Measurements from ENCODE around the gene MAGOHB. TPM values are rescaled to one million over a fixed set of nuclear protein-coding genes. Genes with fewer than 3 reads are reported as not detected.

The MAGOHB gene
- total RNA-seq, 3 donors from 2014 or later = 10.9 to 34.1 (median 17.4) TPM

DNA sequence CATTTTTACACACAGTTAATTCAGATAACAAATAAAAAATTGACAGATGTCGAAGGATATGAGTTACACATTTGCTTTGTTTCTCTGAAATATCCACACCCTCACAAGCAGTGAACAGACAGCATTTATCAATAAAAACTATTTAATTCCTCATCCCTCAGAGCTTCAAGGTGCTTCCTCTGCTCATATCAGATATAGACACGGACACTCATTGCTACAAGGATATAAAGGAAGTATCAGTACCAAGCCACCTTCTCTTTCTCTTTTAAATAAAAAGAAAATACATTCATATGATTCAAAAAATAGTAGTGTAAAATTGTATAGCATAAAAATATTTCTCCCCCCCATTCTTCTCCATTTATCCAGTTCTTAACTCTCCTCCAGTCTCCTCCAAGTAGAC is 21.9 kb upstream of the MAGOHB start:
- intact Hi-C loops (cut with DNase I; ENCODE audit: low total_unique reads) = no loop called here
- H3K36me3 ChIP-seq = no peaks in the 10 kb centered on the region
- TF ChIP-seq POLR2A (IDR thresholded peaks at IDR 0.05) (no peak), POLR2AphosphoS5 (IDR thresholded peaks at IDR 0.05) (no peak)
- TF ChIP-seq, protein P1, sequence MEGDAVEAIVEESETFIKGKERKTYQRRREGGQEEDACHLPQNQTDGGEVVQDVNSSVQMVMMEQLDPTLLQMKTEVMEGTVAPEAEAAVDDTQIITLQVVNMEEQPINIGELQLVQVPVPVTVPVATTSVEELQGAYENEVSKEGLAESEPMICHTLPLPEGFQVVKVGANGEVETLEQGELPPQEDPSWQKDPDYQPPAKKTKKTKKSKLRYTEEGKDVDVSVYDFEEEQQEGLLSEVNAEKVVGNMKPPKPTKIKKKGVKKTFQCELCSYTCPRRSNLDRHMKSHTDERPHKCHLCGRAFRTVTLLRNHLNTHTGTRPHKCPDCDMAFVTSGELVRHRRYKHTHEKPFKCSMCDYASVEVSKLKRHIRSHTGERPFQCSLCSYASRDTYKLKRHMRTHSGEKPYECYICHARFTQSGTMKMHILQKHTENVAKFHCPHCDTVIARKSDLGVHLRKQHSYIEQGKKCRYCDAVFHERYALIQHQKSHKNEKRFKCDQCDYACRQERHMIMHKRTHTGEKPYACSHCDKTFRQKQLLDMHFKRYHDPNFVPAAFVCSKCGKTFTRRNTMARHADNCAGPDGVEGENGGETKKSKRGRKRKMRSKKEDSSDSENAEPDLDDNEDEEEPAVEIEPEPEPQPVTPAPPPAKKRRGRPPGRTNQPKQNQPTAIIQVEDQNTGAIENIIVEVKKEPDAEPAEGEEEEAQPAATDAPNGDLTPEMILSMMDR (IDR thresholded peaks at IDR 0.05) = no peak
- H3K4me3 ChIP-seq = no peak overlapping the region
- no peaks in the 10 kb centered on the region for H3K9me3 ChIP-seq
- no peaks in the 10 kb centered on the region for H3K27me3 ChIP-seq
- H3K4me1 ChIP-seq = no peaks in the 10 kb centered on the region
- no peak overlapping the region for H3K27ac ChIP-seq
- no peak for DNase-seq (ENCODE audit: low spot score in 2 of 2)

DNA sequence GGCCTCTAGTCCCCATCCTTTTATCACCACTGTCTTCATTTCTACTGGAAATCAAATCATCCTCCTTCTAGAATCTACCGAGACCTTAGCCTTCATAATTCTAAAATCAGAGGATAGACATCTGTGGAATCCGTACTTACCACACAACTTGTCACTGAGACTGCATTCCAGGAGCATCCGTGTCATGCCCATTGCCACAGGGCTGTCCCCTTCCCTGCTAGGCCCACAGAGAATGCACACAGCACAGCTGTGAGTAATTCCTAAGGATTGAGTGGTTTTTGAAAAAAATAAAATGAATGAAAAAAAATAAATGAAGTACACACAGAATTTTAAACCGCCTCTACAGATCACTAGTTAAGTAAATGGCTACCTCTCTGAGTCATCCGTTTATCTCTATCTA is 21.0 kb upstream of the MAGOHB start:
- DNase-seq (ENCODE audit: low spot score in 2 of 2) = no peak
- no peaks in the 10 kb centered on the region for H3K9me3 ChIP-seq
- intact Hi-C loops (cut with DNase I; ENCODE audit: low total_unique reads) = no loop called here
- H3K27me3 ChIP-seq = no peaks in the 10 kb centered on the region
- H3K36me3 ChIP-seq = no peaks in the 10 kb centered on the region
- no peak overlapping the region for H3K27ac ChIP-seq
- no peak overlapping the region for H3K4me3 ChIP-seq
- no peaks in the 10 kb centered on the region for H3K4me1 ChIP-seq
- no peak for TF ChIP-seq POLR2A (IDR thresholded peaks at IDR 0.05)

DNA sequence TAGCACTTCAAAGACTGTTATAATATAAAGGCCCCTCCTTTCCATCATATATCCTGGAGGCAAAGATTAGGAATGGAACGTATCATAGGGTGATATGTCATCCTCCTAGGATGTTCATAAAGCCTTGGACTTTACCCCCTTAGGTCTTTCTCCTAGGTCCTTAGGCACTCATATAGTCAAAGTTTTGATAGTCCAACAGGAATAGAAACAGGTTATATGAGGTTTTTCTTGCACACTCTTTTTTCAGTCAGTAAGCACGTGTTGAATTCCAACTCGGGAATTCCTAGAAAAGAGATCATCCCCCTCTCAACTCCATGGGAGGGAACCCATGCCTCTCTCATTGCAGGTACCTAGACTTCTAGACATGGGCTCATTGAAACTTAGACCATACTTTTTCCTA is 20.1 kb upstream of the MAGOHB start:
- Histone ChIP-seq H3K27me3 (no peaks in the 10 kb centered on the region), H3K4me1 (no peaks in the 10 kb centered on the region), H3K4me3 (no peak overlapping the region), H3K36me3 (no peaks in the 10 kb centered on the region), H3K9me3 (no peaks in the 10 kb centered on the region), H3K27ac (no peak overlapping the region)
- DNase-seq (ENCODE audit: low spot score in 2 of 2) = no peak
- intact Hi-C loops (cut with DNase I; ENCODE audit: low total_unique reads) = no loop called here
- TF ChIP-seq POLR2A (IDR thresholded peaks at IDR 0.05) (no peak), POLR2AphosphoS5 (IDR thresholded peaks at IDR 0.05) (no peak)
- TF ChIP-seq, protein P1 (IDR thresholded peaks at IDR 0.05) = no peak

DNA sequence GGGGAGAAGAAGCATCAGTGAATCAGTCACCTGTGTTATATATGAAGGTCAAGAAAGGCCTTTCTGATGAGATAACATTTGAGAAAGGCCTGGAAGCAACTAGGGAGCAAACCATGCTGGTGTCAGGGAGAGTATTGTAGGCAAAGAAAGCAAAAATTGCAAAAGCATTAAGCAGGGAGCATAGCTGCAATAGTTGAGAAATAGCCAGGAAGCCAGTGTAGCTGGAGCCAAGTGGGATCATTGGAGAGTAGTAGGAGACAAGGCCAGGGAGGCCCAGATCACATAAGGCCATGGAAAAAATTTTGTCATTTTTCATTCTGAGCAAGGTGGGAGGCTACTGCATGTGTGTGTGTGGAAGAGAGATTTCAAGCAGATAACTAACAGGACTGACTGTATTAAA is 18.8 kb upstream of the MAGOHB start:
- Histone ChIP-seq H3K27me3 (no peaks in the 10 kb centered on the region), H3K9me3 (no peaks in the 10 kb centered on the region), H3K4me3 (no peak overlapping the region), H3K36me3 (no peaks in the 10 kb centered on the region), H3K27ac (no peak overlapping the region), H3K4me1 (no peaks in the 10 kb centered on the region)
- DNase-seq (ENCODE audit: low spot score in 2 of 2) = no peak
- TF ChIP-seq POLR2AphosphoS5 (IDR thresholded peaks at IDR 0.05) = no peak
- intact Hi-C loops (cut with DNase I; ENCODE audit: low total_unique reads) = no loop called here

DNA sequence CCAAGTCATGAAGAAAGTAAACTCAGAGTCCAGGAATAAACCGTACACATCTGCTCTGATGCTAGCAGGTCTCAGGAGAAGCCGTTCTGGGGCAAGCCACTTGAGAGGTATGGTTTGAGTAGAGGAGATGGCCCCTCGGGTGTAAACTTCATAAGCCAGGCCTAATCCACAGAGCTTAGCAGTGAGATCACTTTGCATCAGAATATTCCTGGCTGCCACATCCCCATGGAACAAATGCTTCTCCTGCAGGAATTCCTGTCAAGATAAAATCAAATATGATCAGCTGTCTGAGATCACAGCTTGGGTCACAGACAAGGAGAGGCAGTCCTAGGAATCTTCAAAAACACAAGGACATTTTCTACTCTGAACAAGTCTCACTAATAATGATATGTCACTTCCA is 11.2 kb upstream of the MAGOHB start:
- Histone ChIP-seq H3K27ac (no peak overlapping the region), H3K4me3 (no peak overlapping the region), H3K9me3 (no peaks in the 10 kb centered on the region), H3K4me1 (no peaks in the 10 kb centered on the region), H3K36me3 (no peaks in the 10 kb centered on the region), H3K27me3 (no peaks in the 10 kb centered on the region)
- intact Hi-C loops (cut with DNase I; ENCODE audit: low total_unique reads) = no loop called here
- no peak for DNase-seq (ENCODE audit: low spot score in 2 of 2)
- no peak for TF ChIP-seq POLR2A (IDR thresholded peaks at IDR 0.05)
- no peak for TF ChIP-seq POLR2AphosphoS5 (IDR thresholded peaks at IDR 0.05)
- TF ChIP-seq, protein P1 (IDR thresholded peaks at IDR 0.05) = no peak

DNA sequence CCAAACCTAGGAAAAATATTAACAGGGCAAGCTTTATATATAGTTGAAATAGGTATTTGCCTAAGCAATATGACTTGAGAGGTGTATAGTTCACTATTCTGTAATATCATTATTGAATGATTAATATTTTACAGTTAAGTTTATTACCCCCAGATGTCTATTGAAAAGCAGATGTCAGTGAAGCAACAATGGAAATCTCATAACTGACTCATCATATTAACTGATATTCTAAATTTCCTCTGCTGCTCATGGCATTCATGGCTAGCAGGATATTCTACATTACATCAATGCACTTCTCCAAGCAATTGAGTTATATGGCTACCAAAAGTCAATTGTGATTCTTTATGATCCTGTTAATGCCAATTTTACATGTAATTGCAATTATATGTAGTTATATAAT is 9.7 kb upstream of the MAGOHB start:
- Histone ChIP-seq H3K9me3 (no peaks in the 10 kb centered on the region), H3K4me1 (no peaks in the 10 kb centered on the region), H3K4me3 (no peak overlapping the region), H3K36me3 (no peaks in the 10 kb centered on the region), H3K27me3 (no peaks in the 10 kb centered on the region), H3K27ac (no peak overlapping the region)
- no peak for DNase-seq (ENCODE audit: low spot score in 2 of 2)
- TF ChIP-seq POLR2A (IDR thresholded peaks at IDR 0.05) = no peak
- no peak for TF ChIP-seq POLR2AphosphoS5 (IDR thresholded peaks at IDR 0.05)
- TF ChIP-seq, protein P1 (IDR thresholded peaks at IDR 0.05) = no peak
- intact Hi-C loops (cut with DNase I; ENCODE audit: low total_unique reads) = no loop called here
